Measurements from ENCODE around the gene RFC5. TPM values are rescaled to one million over a fixed set of nuclear protein-coding genes. Genes with fewer than 3 reads are reported as not detected.
"Not testable (repeated sequence)": the region's sequence is repeated elsewhere in the genome, so short reads cannot be mapped to it uniquely, and the experiment has no call there.

Gene RFC5
- total RNA-seq, 2 donors from 2014 or later = 4.0 to 5.8 TPM

DNA sequence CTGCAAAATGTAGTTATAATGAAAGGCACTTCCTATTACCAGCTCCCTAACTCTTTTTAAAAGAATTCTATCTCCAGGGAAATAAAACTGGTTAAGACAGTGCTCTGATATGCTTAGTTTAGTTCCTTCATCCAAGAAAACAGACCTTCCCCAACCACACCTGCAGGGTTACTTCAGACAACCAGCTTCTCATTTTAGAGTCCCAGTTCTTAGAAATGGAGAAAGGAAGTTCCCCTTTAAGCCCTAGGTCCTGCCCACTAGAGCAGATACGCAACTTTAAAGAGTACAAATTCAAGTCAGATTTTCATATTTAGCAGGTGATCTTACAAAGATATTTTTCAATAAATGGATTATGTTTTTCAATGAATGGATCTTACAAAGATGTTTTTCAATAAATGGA is 48.9 kb downstream of the RFC5 start:
- Histone ChIP-seq H3K27ac (no peak overlapping the region), H3K4me3 (no peak overlapping the region), H3K27me3 (no peaks in the 10 kb centered on the region), H3K9me3 (no peaks in the 10 kb centered on the region), H3K4me1 (peaks cover 0 to 28% of the 10 kb centered on the region in 2 donors), H3K36me3 (no peaks in the 10 kb centered on the region)
- DNase-seq (ENCODE audit: low spot score) = no peak
- TF ChIP-seq, protein P1, sequence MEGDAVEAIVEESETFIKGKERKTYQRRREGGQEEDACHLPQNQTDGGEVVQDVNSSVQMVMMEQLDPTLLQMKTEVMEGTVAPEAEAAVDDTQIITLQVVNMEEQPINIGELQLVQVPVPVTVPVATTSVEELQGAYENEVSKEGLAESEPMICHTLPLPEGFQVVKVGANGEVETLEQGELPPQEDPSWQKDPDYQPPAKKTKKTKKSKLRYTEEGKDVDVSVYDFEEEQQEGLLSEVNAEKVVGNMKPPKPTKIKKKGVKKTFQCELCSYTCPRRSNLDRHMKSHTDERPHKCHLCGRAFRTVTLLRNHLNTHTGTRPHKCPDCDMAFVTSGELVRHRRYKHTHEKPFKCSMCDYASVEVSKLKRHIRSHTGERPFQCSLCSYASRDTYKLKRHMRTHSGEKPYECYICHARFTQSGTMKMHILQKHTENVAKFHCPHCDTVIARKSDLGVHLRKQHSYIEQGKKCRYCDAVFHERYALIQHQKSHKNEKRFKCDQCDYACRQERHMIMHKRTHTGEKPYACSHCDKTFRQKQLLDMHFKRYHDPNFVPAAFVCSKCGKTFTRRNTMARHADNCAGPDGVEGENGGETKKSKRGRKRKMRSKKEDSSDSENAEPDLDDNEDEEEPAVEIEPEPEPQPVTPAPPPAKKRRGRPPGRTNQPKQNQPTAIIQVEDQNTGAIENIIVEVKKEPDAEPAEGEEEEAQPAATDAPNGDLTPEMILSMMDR (IDR thresholded peaks at IDR 0.05) = no peak

DNA sequence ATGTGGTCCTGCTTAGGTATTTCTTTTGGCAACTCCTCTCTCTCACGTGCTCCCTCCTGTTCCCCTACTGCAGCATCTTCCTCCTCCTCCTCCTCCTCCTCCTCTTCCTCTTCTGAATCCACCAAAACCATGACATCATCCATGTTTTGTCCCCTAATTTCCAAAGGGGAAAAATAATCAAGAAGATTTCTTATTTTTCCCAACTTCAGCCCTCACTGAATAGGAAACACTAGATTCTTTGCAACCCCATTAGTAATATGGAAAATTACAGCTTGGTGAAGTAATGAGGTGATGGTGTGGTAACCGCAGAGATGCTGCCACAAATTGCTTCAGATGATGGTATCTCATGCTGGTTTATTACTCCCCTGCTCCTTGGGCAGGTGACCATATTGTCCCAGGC is 51.9 kb downstream of the RFC5 start:
- no peak for DNase-seq (ENCODE audit: low spot score)
- Histone ChIP-seq H3K4me1 (peaks cover 0 to 12% of the 10 kb centered on the region in 2 donors), H3K36me3 (no peaks in the 10 kb centered on the region), H3K27me3 (no peaks in the 10 kb centered on the region), H3K4me3 (no peak overlapping the region), H3K9me3 (no peaks in the 10 kb centered on the region), H3K27ac (no peak overlapping the region)
- TF ChIP-seq, protein P1 (IDR thresholded peaks at IDR 0.05) = no peak

DNA sequence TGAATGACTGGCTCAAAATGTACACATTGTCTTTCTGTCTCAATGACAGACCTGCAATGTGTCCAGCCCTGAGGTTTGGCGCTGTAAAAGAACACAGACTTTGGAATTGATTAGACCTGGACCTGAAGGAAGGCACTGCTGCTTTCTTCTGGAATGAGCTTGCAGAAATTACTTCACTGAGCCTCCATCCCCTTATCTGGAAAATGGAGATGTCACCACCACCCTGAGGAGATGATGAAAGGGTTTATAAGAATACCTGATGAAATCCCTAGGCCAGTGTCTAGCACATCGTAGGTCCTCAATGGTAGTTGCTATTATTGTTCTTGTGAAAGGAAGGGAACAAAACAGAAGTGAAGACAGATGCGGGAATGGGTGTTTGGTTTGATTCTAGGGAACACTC is 54.1 kb downstream of the RFC5 start:
- no peak for DNase-seq (ENCODE audit: low spot score)
- no peaks in the 10 kb centered on the region for H3K4me1 ChIP-seq
- H3K36me3 ChIP-seq = no peaks in the 10 kb centered on the region
- no peak overlapping the region for H3K27ac ChIP-seq
- no peaks in the 10 kb centered on the region for H3K27me3 ChIP-seq
- no peaks in the 10 kb centered on the region for H3K9me3 ChIP-seq
- TF ChIP-seq, protein P1 (IDR thresholded peaks at IDR 0.05) = no peak
- no peak overlapping the region for H3K4me3 ChIP-seq

DNA sequence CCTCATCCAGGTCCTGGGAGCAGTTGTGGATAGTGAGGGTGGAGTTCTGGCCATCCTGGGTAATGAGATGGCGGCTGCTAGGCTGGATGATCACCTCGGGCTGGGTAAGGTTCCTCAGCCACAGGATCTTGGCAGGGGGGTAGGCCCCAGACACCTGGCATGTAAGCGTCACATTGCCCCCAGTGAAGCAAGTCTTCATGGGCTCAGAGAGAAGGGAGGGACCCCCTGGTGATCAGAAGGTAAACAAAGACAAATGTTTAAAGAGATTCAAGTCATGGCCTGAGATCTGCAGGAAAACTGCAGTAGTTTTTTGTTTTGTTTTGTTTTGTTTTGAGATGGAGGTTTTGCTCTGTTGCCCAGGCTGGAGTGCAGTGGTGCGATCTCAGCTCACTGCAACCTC is 57.3 kb downstream of the RFC5 start:
- Histone ChIP-seq H3K9me3 (no peaks in the 10 kb centered on the region), H3K36me3 (no peaks in the 10 kb centered on the region), H3K27ac (no peak overlapping the region), H3K27me3 (no peaks in the 10 kb centered on the region), H3K4me1 (no peaks in the 10 kb centered on the region), H3K4me3 (no peak overlapping the region)
- TF ChIP-seq, protein P1 (IDR thresholded peaks at IDR 0.05) = no peak
- DNase-seq (ENCODE audit: low spot score) = no peak

DNA sequence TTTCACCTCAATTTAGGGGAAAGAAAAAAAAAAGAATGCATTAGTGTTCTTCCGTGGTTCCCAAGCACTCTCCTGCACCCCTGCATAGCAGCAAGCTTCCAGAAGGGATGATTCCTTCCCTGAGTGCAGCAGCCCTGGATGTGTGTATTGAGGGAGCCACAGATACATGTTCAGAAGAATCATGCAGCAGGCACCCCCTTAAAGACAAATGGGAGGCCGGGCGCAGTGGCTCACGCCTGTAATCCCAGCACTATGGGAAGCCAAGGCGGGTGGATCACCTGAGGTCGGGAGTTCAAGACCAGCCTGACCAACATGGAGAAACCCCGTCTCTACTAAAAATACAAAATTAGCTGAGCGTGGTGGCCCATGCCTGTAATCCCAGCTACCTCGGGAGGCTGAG is 65.0 kb downstream of the RFC5 start:
- H3K27ac ChIP-seq; H3K4me3 ChIP-seq; H3K9me3 ChIP-seq; DNase-seq (ENCODE audit: low spot score); H3K4me1 ChIP-seq; H3K27me3 ChIP-seq: not testable (repeated sequence)
- peaks cover 13% of the 10 kb centered on the region for H3K36me3 ChIP-seq

Other genes starting within 250 kb of the RFC5 start
- under 1 TPM; 0.07 to 0.08 TPM for gene KSR2, start 47.7 kb upstream of the RFC5 start, total RNA-seq
- 10 to 100 TPM; 72.3 to 86.3 TPM for gene WSB2, start 44.5 kb downstream of the RFC5 start, total RNA-seq
- 10 to 100 TPM; 11.0 to 12.4 TPM for gene VSIG10, start 87.3 kb downstream of the RFC5 start, total RNA-seq
- 100 to 1,000 TPM; 428 to 539 TPM for gene PEBP1, start 119.4 kb downstream of the RFC5 start, total RNA-seq